Naive thymus-derived CD4-positive, alpha-beta T cell (primary cell): ENCODE measurements around the gene APEH. TPM values are rescaled to one million over a fixed set of nuclear protein-coding genes. Genes with fewer than 3 reads are reported as not detected.
"Not testable (repeated sequence)": the region's sequence is repeated elsewhere in the genome, so short reads cannot be mapped to it uniquely, and the experiment has no call there.

Experiments
- ATAC-seq: fragments of 150-1000 bp; cut with Tn5 transposase; 2 replicates; pipeline ENCODE4 v1.10.0; 2021; ENCODE audit warnings: mild to moderate bottlenecking, moderate library complexity
- CTCF ChIA-PET: fragments of 350-600 bp; sonication (Branson Sonifier 250); formaldehyde crosslinking; loops from one replicate; lab custom pipeline; 2021; ENCODE audit warnings: antibody characterized with exemption; lab: Charles Lee
- POLR2A ChIA-PET: fragments of 350-600 bp; sonication (Branson Sonifier 250); formaldehyde crosslinking; loops from one replicate; lab custom pipeline; 2021; ENCODE audit warnings: antibody characterized with exemption, inconsistent platforms; lab: Charles Lee
- DNase-seq, 9 donors: peaks; one replicate each; pipeline versions ENCODE4 v3.0.0 to v3.0.0-alpha.2; 2020 to 2022; ENCODE audit warnings: mixed read lengths in 1 of 9
- H3K27ac ChIP-seq: one replicate; pipeline ENCODE4 v1.7.0; 2013; ENCODE audit warnings: mild to moderate bottlenecking, low read depth, low read length, moderate library complexity
- H3K27me3 ChIP-seq, 2 donors: one replicate each; pipeline ENCODE4 v1.7.0; 2013; ENCODE audit warnings: low read length in 2 of 2, mild to moderate bottlenecking in 2 of 2, moderate library complexity in 2 of 2; ENCODE audit not compliant: control insufficient read depth in 2 of 2, insufficient read depth in 2 of 2
- H3K36me3 ChIP-seq, 3 experiments: 1 replicate in 2 of 3; 2 replicates in 1 of 3; pipeline ENCODE4 v1.7.0; 2013; ENCODE audit warnings: low read length in 3 of 3, mild to moderate bottlenecking in 3 of 3, moderate library complexity in 1 of 3; ENCODE audit not compliant: insufficient read depth in 3 of 3, control insufficient read depth in 2 of 3
- H3K4me1 ChIP-seq, 2 donors: one replicate each; pipeline ENCODE4 v1.7.0; 2013; ENCODE audit warnings: low read length in 2 of 2, mild to moderate bottlenecking in 2 of 2, moderate library complexity in 1 of 2; ENCODE audit not compliant: control insufficient read depth in 2 of 2, insufficient read depth in 2 of 2
- H3K4me3 ChIP-seq: 2 replicates; pipeline ENCODE4 v1.7.0; 2013; ENCODE audit warnings: mild to moderate bottlenecking, low read length
- H3K9me3 ChIP-seq, 3 experiments: 1 replicate in 2 of 3; 2 replicates in 1 of 3; pipeline ENCODE4 v1.7.0; 2013; ENCODE audit warnings: low read length in 3 of 3; ENCODE audit not compliant: control insufficient read depth in 2 of 3
- H3K27ac Mint-ChIP-seq, 9 donors: one replicate each; pipeline ENCODE4 v1.8.0; 2020 to 2022; ENCODE audit warnings: mixed read lengths in 9 of 9, mild to moderate bottlenecking in 8 of 9, moderate library complexity in 5 of 9, inconsistent platforms in 2 of 9
- H3K27me3 Mint-ChIP-seq, 5 donors: one replicate each; pipeline ENCODE4 v1.8.0; 2021 to 2022; ENCODE audit warnings: mixed read lengths in 5 of 5, mild to moderate bottlenecking in 1 of 5
- H3K36me3 Mint-ChIP-seq, 5 donors: one replicate each; pipeline ENCODE4 v1.8.0; 2020 to 2022; ENCODE audit warnings: mixed read lengths in 5 of 5, mild to moderate bottlenecking in 3 of 5, inconsistent platforms in 1 of 5
- H3K4me1 Mint-ChIP-seq, 7 donors: one replicate each; pipeline ENCODE4 v1.8.0; 2020 to 2022; ENCODE audit warnings: mixed read lengths in 7 of 7, mild to moderate bottlenecking in 3 of 7, inconsistent platforms in 1 of 7
- H3K4me3 Mint-ChIP-seq, 10 donors: one replicate each; pipeline ENCODE4 v1.8.0; 2020 to 2022; ENCODE audit warnings: mild to moderate bottlenecking in 10 of 10, mixed read lengths in 10 of 10, moderate library complexity in 6 of 10, inconsistent platforms in 2 of 10
- H3K9me3 Mint-ChIP-seq, 11 donors: one replicate each; pipeline ENCODE4 v1.8.0; 2020 to 2022; ENCODE audit warnings: mixed read lengths in 11 of 11, mild to moderate bottlenecking in 4 of 11, inconsistent platforms in 1 of 11, moderate library complexity in 1 of 11
- intact Hi-C, 2 donors: fragments of 100-400 bp; cut with micrococcal nuclease; formaldehyde crosslinking; loops; one replicate each; pipeline ENCODE4 v1.15.1; 2023
- polyA plus RNA-seq, 2 donors: library from polyadenylated mRNA; unstranded; fragments of 300-500 nt; fragmentation: Illumina TruSeq; gene quantifications; one replicate each; pipeline ENCODE4 v1.2.3, GENCODE V29; 2021
- total RNA-seq, 6 experiments: library from RNA in 5 of 6; stranded (reverse) in 5 of 6; gene quantifications; 1 replicate in 5 of 6; 2 replicates in 1 of 6; pipeline ENCODE4 v1.2.3 and lab custom pipeline; 2021 to 2026

APEH gene
- total and polyA plus RNA-seq, 7 experiments from 2014 or later: 75.5 to 151 (median 103) TPM

DNA sequence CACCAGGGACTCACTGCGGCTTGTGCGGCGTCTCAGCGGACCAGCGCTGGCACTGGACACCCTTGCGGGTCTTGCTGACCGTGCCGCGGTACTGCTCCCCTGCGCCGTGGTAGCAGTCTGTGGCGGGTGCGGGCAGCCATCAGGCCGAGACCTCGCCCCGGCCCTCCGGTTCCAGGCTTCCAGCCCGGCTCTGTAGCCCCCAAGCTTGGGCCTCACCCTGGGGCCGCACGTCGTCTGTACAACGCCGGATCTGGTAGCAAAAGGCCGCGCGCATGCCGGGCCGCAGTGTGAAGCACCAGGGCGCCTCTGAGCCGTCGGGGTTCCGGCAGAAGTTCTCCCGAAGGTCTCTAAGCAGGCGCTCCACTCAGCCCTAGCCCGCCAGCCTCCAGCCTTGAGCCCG lies 11.7 kb downstream of the APEH start:
- peak in 1 of 9 donors; percentile 8 for DNase-seq
- intact Hi-C loops: loop anchor here in 1 of 2 donors (5.0 kb wide), 1 partner anchor 36 kb away; the partner anchor contains the start of gene GMPPB
- H3K27me3 ChIP-seq, H3K9me3 ChIP-seq, ATAC-seq, POLR2A ChIA-PET, H3K27ac ChIP-seq, H3K27ac Mint-ChIP-seq, CTCF ChIA-PET, H3K9me3 Mint-ChIP-seq, H3K36me3 Mint-ChIP-seq, H3K4me3 ChIP-seq, H3K27me3 Mint-ChIP-seq: not testable (repeated sequence)
- Mint-ChIP-seq H3K4me1 (peaks cover 12 to 33% (median 24%) of the 10 kb centered on the region in 7 donors), H3K4me3 (peak overlapping the region in 5 of 10 donors; percentile 75 to 99 (median 79))
- H3K4me1 ChIP-seq: peaks cover 6 to 13% of the 10 kb centered on the region in 2 donors
- H3K36me3 ChIP-seq: peaks cover 0 to 39% (median 8%) of the 10 kb centered on the region in 3 experiments

DNA sequence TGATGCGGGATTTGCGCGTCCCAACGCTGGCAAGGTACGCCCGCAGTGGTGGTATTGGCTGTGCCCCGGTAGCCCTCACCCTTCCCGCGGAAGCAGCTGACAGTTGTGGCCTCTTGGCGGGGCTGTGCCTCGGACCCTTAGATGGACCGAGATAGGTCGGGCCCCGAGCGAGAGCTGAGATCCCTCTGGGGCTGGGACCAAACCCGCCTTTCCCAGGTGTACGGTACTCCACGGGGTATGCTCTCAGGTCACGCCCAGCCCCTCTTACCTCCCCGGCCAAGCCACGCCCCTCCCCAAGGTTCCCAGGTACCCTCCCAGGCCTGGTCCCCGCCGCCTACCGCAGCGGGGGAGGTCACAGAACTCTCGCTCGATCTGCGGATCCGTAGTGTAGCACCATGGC lies 12.2 kb downstream of the APEH start:
- H3K4me1 Mint-ChIP-seq: peaks cover 12 to 38% (median 29%) of the 10 kb centered on the region in 7 donors
- ATAC-seq (peak; percentile 33), DNase-seq (peak in 6 of 9 donors; percentile 21 to 46 (median 33))
- H3K27me3 Mint-ChIP-seq, H3K36me3 Mint-ChIP-seq, POLR2A ChIA-PET, H3K27me3 ChIP-seq, H3K27ac ChIP-seq, H3K9me3 ChIP-seq, CTCF ChIA-PET, H3K9me3 Mint-ChIP-seq: not testable (repeated sequence)
- intact Hi-C loops: loop anchor here in 1 of 2 donors (5.0 kb wide), 1 partner anchor 36 kb away; the partner anchor contains the start of gene GMPPB
- peak overlapping the region in 1 of 9 donors; percentile 28 for H3K27ac Mint-ChIP-seq
- peaks cover 0 to 34% (median 5%) of the 10 kb centered on the region in 3 experiments for H3K36me3 ChIP-seq
- peak overlapping the region in 9 of 10 donors; percentile 38 to 99 (median 75) for H3K4me3 Mint-ChIP-seq
- H3K4me1 ChIP-seq: peaks cover 6 to 13% of the 10 kb centered on the region in 2 donors
- H3K4me3 ChIP-seq: peak overlapping the region; percentile 46

DNA sequence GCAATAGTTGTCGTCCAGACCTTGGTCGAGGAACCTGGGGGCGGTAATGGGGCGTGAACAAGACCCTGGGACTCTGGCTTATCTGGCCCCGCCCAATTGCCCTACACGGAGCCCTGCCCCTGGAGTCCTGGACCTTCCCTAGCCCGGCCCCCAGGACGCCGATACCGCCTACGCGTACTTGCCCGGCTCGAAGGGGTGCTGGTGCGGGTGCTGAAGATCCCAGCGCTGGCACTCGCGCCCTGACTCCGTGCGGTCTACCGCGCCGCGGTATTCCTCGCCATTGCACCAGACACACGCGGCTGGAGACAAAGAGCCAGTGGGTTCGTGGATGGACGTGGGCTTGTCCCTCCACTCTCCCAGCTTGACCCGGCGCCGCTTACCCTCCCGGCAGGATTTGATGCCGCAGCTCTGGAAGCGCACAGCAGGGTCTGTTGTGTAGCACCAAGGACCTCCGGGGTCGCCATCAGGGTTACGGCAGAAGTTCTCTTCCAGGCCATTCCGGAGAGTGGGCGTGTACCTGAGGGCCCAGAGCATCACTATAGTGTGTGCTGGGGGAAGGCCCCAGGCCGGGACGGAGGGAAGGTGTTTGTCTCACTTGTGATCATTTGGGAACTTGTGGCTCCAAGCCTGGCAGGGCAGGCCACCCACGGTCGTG lies 12.7 kb downstream of the APEH start:
- ATAC-seq: peak; percentile 16
- peak overlapping the region in 9 of 10 donors; percentile 36 to 99 (median 76) for H3K4me3 Mint-ChIP-seq
- H3K9me3 Mint-ChIP-seq, H3K27me3 Mint-ChIP-seq, H3K27me3 ChIP-seq, H3K27ac ChIP-seq, H3K9me3 ChIP-seq, POLR2A ChIA-PET, H3K36me3 Mint-ChIP-seq, CTCF ChIA-PET: not testable (repeated sequence)
- DNase-seq: peak in 6 of 9 donors; percentile 19 to 44 (median 25)
- peak overlapping the region in 1 of 9 donors; percentile 31 for H3K27ac Mint-ChIP-seq
- Histone ChIP-seq H3K4me1 (peaks cover 6 to 13% of the 10 kb centered on the region in 2 donors), H3K4me3 (peak overlapping the region; percentile 46), H3K36me3 (peaks cover 0 to 28% (median 2%) of the 10 kb centered on the region in 3 experiments)
- intact Hi-C loops: loop anchor here in 1 of 2 donors (5.0 kb wide), 1 partner anchor 35 kb away; the partner anchor contains the start of gene GMPPB
- peaks cover 12 to 42% (median 31%) of the 10 kb centered on the region in 7 donors for H3K4me1 Mint-ChIP-seq

DNA sequence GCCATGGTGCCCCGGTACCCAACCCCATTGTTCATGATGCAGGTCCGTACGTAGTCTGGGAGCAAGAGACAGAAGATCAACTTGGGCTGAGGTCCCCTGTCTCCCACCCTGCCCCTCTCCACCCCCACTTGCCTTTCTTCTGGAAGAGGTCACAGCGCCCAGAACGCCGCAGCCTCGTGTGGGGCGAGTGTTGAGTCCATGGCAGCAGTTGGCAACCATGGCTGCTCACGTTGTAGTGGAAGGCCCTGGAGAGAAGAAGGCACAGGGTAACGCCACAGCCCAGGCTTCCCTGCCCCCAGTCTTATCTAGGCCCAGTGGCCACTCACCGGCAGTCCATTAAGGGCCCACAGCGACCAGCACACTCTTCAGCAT lies 13.3 kb downstream of the APEH start:
- H3K9me3 Mint-ChIP-seq, H3K27me3 ChIP-seq, H3K27me3 Mint-ChIP-seq, H3K4me3 ChIP-seq, POLR2A ChIA-PET, H3K9me3 ChIP-seq, DNase-seq, ATAC-seq, CTCF ChIA-PET, H3K36me3 Mint-ChIP-seq, H3K27ac ChIP-seq: not testable (repeated sequence)
- intact Hi-C loops: loop anchor here in 1 of 2 donors (5.0 kb wide), 1 partner anchor 35 kb away; the partner anchor contains the start of gene GMPPB
- H3K4me1 ChIP-seq: peaks cover 6 to 13% of the 10 kb centered on the region in 2 donors
- peaks cover 12 to 43% (median 31%) of the 10 kb centered on the region in 7 donors for H3K4me1 Mint-ChIP-seq
- peak overlapping the region in 2 of 9 donors; percentile 31 to 46 for H3K27ac Mint-ChIP-seq
- H3K36me3 ChIP-seq: peaks cover 0 to 23% (median 0%) of the 10 kb centered on the region in 3 experiments
- H3K4me3 Mint-ChIP-seq: peak overlapping the region in 8 of 10 donors; percentile 36 to 99 (median 76)

DNA sequence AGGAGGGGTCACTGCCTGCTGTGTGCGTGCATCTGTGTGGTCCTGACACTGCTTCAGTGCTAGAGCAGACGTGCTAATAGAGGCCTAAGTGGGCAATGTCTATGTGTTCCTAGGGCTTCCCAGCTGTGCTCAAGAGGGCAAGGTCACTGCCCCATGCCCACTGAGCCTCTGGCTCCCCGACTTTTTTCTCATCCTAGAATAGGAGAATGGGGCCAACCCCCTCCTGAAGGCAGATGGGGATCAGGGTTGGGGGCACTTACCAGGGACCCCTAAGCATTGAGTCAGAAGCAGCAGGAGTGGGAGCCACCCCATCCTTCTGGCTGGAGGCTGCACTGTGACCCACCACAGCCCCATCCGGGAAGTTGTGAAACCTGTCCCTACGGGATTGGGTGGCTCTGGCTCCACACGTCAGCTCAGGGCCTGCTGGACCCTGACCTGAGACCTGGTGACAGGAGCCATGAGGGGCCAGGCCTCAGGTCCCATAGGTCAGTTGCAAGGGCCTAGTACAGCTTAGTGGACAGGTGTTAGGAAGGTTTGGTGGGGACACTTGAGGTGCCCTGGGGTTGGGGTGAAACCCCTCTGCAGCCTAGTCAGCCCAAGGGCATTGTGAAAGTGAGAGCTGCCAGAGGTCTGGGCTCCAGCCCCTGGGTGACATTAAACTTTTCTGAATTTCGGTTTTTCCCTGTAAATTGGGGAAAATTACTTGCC lies 14.3 kb downstream of the APEH start:
- intact Hi-C loops: loop anchor here (1.0 to 5.0 kb wide), 5 partner anchors 14 to 241 kb away; partner anchors contain the start of genes APEH (in 2 of the 2), AMIGO3 (in 1 of the 2), GMPPB (in 1 of the 2) and MON1A (in 1 of the 2)
- peaks cover 6 to 13% of the 10 kb centered on the region in 2 donors for H3K4me1 ChIP-seq
- POLR2A ChIA-PET: interaction anchor here (1.1 to 1.3 kb wide), 2 partner anchors 11 to 15 kb away, joined by 4 to 5 read pairs; no protein-coding TSS in a partner anchor
- Mint-ChIP-seq H3K4me3 (peak overlapping the region; percentile 84 to 99 (median 96)), H3K4me1 (peaks cover 13 to 47% (median 34%) of the 10 kb centered on the region in 7 donors), H3K27ac (peak overlapping the region; percentile 87 to 99 (median 95))
- H3K27me3 Mint-ChIP-seq, H3K36me3 Mint-ChIP-seq, DNase-seq, H3K27me3 ChIP-seq, H3K9me3 Mint-ChIP-seq, CTCF ChIA-PET, ATAC-seq, H3K9me3 ChIP-seq: not testable (repeated sequence)
- peak overlapping the region; percentile 82 for H3K27ac ChIP-seq
- H3K4me3 ChIP-seq: peak overlapping the region; percentile 97
- H3K36me3 ChIP-seq: peaks cover 0 to 12% (median 0%) of the 10 kb centered on the region in 3 experiments
